ENCODE measurements around the gene ADAMTSL1.

DNA sequence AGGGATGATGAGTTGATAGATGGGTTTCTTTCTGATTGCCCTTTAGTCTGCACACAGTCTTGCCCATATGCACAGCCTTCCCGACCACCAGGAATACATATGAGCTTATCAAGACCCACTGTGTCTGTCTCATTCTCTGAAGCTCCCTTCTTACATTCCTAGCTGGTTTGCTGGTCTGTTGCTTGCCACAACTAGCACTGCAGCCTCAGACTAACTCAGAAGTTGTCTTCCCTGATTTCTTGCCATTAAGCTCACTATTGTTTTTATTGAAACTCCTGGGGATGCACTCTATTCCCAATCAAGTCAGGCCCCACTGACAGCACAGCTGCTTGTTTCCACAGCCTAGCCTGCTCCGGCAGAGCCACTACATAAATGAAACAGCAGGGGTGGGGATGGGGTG is 461.6 kb downstream of the ADAMTSL1 start:
- no peak for TF ChIP-seq POLR2A (IDR thresholded peaks at IDR 0.05)
- TF ChIP-seq, protein P1, sequence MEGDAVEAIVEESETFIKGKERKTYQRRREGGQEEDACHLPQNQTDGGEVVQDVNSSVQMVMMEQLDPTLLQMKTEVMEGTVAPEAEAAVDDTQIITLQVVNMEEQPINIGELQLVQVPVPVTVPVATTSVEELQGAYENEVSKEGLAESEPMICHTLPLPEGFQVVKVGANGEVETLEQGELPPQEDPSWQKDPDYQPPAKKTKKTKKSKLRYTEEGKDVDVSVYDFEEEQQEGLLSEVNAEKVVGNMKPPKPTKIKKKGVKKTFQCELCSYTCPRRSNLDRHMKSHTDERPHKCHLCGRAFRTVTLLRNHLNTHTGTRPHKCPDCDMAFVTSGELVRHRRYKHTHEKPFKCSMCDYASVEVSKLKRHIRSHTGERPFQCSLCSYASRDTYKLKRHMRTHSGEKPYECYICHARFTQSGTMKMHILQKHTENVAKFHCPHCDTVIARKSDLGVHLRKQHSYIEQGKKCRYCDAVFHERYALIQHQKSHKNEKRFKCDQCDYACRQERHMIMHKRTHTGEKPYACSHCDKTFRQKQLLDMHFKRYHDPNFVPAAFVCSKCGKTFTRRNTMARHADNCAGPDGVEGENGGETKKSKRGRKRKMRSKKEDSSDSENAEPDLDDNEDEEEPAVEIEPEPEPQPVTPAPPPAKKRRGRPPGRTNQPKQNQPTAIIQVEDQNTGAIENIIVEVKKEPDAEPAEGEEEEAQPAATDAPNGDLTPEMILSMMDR (IDR thresholded peaks at IDR 0.05): no peak
- TF ChIP-seq POLR2AphosphoS5 (IDR thresholded peaks at IDR 0.05): no peak
